HG03045 (cell line): Measurements from ENCODE around the gene KIAA1671.

ENCODE experiments used
- ATAC-seq: cut with Tn5 transposase; IDR thresholded peaks from one replicate; pipeline ENCODE4 v1.9.1; 2021; ENCODE audit warnings: mild to moderate bottlenecking, moderate library complexity; ENCODE audit not compliant: unreplicated experiment

The KIAA1671 gene

DNA sequence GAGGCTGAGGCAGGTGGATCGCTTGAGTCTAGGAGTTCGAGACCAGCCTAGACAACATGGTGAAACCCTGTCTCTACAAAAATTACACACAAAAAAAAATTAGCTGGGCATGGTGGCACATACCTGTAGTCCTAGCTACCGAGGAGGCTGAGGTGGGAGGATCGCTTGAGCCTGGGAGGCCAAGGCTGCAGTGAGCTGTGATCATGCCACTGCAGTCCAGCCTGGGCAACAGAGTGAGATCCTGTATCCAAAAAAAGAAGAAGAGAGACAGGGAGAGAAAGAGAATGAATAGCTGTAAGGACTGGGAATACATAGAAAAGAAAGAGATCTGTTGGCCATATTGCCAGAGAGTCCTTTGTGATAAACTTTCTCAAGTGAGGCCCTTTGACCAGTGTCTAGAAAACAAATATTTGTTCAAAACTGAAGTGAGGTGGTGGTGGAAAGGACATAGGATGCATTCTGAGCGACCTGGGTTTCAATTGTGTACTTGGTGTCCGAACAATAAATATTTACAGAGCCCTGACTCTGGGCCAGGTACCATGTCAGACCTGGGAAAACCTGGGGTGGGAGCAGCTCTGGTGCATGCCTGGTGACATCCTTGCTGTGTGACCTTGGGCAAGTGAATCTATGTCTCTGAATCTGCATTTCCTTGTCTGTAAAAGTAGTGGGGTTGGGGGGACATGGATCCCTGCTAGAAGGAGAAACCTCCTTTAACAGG is 157.5 kb downstream of the KIAA1671 start:
- no peak for ATAC-seq

DNA sequence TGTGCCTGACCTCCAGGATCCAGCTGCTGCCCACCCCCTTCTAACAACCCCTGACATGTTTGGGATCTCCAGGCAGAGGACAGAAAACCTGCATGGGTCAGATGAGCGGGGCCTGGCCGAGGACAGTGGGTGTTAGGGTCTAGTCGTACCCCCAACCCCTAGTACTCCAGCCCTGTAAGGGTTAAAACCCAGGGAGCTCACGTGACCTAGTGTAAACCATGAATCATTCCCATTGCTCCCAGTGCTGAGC is 158.0 kb downstream of the KIAA1671 start:
- no peak for ATAC-seq

GRCh38 chr22:25110846-25111578 is 158.5 kb downstream of the KIAA1671 start:
- ATAC-seq = no peak

DNA sequence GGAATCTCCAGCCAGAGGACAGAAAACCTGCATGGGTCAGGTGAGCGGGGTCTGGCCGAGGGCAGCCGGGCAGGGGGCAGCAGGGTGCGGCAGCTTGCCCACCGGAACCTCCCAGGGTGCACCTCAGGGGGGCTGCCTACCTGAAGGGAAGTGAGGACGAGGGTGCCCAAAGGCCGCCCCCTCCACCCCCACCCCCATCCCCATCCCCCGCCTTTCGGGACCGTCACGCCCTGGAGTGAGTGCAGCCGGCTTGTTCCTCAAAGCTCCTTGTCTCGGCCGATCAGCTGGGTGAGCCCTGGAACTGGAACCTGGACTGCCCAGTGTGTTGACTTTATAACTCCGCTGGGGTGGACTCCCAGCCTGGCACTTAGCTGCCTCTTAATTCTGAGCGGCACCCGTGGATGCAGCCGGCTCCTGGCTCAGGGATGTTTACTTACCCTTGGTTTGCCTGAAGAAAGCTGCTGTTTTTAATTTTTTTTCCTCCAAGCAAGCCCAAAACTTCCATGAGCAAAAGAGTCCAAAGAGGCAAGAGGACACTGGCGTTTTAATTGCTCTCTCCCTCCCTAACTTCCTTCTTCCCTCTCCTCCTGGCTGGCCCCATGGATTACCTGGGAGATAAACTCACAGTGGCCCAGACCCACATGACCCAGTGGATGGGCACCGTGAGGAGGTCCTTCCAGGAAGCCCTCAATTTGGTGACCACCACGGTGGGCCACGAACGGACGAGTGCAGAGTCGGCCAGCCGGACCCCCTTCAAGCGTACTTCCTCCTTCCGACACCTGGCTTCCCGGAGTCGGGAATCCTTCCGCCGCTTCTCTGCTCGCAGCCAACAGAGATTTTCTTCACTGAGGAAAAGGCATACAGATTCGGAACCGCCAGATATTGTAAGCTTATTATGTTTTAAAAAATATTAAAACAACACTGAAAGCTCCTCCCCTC is 159.3 kb downstream of the KIAA1671 start:
- ATAC-seq = no peak

DNA sequence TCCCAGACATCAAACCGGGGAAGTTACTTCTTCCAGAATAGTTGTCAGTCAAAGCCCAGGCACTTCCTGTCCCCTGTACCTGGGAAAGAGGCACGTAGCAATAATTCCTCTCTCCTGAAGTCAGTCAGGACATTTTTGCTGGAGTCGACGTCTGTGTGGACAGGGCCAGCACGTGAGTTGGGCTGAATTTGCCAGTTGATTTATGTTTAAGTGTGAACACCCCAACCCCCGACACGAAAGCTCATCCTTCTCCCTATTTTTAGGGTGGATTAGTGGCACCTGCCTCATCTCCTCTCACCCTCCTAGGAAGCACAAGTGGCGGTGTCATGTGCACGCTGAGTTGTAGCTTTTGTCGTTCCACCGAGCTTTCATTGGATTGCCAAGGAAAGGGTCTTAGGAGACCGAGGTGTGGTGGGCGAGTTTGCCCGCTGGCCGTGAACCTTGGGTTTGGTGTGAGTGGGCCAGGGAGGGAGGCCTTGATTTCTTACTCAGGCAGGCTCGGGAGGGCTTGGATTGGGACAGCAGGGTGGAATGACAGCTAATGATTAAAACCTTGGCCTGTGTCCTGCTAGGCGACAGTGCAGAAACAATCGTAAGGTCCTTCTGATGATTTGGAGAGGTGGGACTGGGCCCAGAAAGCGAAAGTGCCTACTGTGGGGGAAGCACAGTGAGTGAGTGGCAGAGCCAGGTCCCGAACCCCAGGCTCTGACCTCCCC is 160.2 kb downstream of the KIAA1671 start:
- no peak for ATAC-seq

DNA sequence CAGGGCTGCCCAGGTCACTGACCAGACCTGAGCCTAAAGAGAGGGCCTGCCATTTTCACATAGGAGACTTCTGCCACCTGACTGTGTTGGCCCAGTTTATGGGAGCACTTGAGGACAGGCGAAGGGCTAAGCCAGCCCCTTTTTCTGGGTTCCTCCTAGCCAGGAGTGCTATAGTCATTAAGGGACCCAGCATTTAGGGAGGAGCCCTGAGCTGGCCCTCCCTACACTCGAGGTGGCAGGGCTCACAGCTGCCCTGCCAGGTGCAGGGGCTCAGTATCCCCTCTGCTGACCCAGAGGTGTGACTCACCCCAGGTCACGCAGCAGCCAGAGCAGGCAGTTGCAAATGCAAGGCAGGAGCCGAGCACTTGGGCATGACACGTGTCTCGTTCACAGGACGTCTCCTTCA is 160.8 kb downstream of the KIAA1671 start:
- no peak for ATAC-seq

DNA sequence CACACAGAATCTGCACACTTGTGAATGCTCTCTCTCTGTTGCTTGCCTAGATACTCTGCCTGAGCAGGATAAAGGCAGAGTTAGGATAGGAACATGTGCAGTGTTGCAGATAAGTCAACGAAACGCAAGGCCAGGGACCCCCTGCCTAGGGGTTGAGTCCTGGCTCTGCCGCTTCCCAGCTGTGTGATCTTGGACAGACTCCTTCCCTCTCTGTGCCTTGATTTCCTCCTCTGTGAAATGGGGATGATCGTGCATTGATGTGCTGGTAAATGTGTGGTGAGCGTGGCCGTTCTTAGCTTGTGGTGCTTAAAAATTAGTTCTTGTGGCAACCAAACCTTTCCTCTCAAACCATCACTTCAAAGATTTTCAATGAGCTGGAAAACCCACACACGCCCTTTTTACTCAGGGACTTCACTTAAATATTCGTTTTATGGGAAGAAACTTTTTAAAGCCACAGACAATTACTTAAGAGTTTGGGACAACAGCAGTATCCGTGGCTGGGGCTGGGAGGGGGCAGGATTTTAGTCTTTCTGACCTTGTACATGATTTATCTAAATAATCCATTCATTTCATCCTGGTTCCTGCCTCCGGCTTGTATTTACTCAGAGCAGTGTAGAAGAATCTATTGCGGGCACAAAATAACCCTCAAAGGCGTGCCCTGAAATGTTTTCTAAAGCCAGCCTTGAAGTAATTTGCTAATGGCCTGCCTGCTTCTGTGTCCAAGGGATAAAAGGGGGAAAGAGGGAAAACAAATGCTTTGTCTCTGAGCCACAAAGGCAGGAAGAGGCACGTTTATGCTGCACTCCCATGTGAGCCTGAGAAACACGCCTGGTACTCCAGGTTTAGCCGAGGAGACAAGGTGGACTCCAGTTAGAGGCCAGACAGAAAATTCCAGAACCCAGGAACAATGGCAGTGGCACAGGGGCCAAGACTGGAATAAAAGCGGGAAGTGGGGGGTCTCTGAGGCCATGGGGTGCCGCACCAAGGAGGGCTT is 162.2 kb downstream of the KIAA1671 start:
- ATAC-seq = no peak

- ATAC-seq = no peak
Measured at GRCh38 chr22:25119609-25120008, 167.1 kb downstream of the KIAA1671 start.

GRCh38 chr22:25120093-25120561 is 167.6 kb downstream of the KIAA1671 start:
- ATAC-seq = no peak

DNA sequence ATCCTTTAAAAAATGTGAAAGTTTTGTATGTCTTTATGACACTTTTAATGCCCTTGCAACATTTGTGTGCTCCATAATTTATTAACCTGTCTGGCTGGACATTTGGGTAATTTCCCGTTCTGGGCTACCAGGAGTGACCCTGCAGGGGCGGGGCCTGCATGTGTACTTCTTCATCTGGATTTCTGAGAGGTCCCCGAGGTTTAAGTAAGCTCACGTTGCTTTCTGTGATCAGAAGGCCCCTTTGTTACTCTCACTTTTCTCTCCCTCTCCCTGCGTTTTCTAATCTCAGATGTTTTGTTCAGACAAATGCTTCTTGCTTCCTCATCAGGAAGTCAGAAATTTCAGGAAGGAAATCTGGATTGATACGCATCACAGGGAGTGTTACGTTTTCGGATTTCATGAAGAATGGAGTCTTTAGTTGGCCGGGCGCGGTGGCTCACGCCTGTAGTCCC is 168.3 kb downstream of the KIAA1671 start:
- ATAC-seq = no peak

GRCh38 chr22:25122136-25122764 is 169.7 kb downstream of the KIAA1671 start:
- no peak for ATAC-seq

- no peak for ATAC-seq
Measured at GRCh38 chr22:25123677-25124076, 171.2 kb downstream of the KIAA1671 start.

DNA sequence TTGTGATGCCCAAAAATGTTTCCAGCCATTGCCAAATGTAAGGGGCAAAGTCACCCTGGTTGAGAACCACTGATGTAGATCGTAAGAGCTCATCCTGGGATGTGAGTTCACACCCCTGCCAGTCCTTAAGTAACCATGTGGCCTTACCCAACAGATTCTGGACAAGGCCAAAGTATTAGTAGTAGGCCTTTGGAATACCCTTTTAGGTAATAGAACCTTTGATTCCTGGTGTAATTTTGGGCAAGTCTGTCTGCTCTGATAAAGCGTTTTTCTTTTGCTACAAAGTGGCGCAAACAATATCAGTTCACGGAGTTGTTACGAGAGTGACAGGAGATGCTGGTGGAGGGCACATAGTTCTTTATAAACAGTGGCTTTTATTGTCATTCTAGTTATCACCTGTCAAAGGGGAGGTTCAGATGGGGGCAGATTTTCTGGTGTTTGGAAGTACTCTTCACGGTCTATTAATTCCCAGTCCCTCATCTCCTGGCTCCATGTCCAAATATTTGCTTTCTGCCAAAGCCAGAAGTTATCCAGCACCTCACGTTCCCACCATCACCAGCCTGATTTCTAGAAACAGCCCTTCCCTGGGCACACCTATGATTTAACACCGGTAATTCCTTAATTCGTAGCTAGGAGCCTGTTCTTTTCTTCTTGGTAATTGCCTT is 173.3 kb downstream of the KIAA1671 start:
- ATAC-seq = no peak

DNA sequence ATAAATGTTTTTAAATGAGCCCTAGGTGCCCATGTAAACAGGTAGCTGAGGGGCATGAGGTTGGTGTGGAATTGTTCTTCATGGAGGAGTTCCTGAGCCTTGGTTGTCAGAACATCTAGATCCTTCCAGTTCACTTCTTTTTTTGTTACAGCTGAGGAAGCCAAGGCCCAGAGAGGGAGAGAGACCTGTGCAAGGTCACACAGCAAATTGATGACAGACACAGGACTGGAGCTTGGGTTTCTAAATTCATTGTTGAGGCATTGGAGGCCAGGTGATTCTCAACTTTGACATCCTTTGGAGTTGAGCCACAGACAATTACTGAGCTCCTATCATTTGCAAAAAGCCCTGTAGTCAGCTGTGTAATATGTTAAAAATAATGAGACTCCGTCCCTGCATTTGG is 174.0 kb downstream of the KIAA1671 start:
- ATAC-seq = no peak

DNA sequence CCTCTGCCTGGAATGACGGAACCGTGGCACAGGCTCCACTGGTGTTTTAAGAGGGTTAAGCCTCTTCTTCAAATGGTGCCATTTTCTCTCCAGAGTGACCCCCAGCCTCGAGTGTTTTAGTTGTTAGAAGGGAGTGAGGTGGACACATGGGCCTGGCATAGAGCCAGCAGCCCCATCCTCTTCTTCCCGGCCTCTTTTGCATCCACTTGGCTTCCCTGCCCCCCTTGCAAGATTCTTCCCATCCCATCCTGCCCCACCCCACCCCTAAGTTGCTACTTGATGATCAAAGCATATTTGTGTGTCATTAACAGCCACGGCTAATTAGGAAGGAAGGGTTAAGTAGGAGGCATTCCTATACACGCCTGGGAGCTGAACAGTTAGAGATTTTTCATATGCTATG is 174.8 kb downstream of the KIAA1671 start:
- ATAC-seq = no peak

DNA sequence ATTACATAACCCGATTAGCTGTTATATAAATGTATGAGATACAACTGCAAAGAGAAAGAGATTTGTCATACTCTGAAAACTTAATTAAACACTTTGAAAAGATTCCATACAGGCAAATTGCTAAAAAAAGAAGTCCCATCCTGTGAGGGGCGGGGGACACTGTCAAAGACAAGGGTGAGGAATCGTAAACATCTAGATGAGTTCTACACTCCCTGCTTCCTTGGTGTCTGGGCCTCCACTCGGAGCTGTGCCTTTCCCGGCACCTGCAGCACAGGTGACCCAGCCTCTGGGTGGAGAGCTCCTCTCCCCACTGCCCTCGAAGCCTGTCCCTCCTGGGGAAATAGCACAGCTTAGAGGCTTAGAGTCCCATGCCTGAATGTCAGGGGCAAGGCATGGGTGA is 177.9 kb downstream of the KIAA1671 start:
- no peak for ATAC-seq

- no peak for ATAC-seq
Measured at GRCh38 chr22:25131198-25131887, 178.8 kb downstream of the KIAA1671 start.

DNA sequence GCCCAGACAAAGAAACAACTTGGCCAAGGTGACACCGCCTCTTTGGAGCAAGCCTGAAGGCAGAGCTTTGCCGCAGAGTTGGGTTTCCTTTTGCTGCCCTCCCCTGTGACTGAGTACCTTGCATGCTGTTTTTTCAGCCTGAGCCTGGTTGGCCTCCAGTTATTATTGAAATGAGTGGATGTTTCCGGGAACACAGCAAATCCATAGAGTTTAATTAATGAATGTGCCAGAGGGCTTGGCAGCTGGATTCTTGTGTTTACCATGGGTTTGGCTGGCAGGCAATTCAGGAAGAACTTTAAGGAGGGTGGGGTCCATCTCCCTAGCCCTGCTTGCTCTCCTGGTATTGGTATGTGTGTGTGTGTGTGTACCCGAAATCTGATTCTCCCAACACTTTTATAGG is 181.5 kb downstream of the KIAA1671 start:
- no peak for ATAC-seq
